Naive thymus-derived CD4-positive, alpha-beta T cell (primary cell): ENCODE measurements around the gene TMEM18. TPM values are rescaled to one million over a fixed set of nuclear protein-coding genes. Genes with fewer than 3 reads are reported as not detected.

Source experiments
- ATAC-seq: fragments of 150-1000 bp; cut with Tn5 transposase; 2 replicates; pipeline ENCODE4 v1.10.0; 2021; ENCODE audit warnings: mild to moderate bottlenecking, moderate library complexity
- CTCF ChIA-PET: fragments of 350-600 bp; sonication (Branson Sonifier 250); formaldehyde crosslinking; loops from one replicate; lab custom pipeline; 2021; ENCODE audit warnings: antibody characterized with exemption; lab: Charles Lee
- POLR2A ChIA-PET: fragments of 350-600 bp; sonication (Branson Sonifier 250); formaldehyde crosslinking; loops from one replicate; lab custom pipeline; 2021; ENCODE audit warnings: antibody characterized with exemption, inconsistent platforms; lab: Charles Lee
- DNase-seq, 9 donors: peaks; one replicate each; pipeline versions ENCODE4 v3.0.0 to v3.0.0-alpha.2; 2020 to 2022; ENCODE audit warnings: mixed read lengths in 1 of 9
- H3K27ac ChIP-seq: one replicate; pipeline ENCODE4 v1.7.0; 2013; ENCODE audit warnings: mild to moderate bottlenecking, low read depth, low read length, moderate library complexity
- H3K27me3 ChIP-seq, 2 donors: one replicate each; pipeline ENCODE4 v1.7.0; 2013; ENCODE audit warnings: low read length in 2 of 2, mild to moderate bottlenecking in 2 of 2, moderate library complexity in 2 of 2; ENCODE audit not compliant: control insufficient read depth in 2 of 2, insufficient read depth in 2 of 2
- H3K36me3 ChIP-seq, 3 experiments: 1 replicate in 2 of 3; 2 replicates in 1 of 3; pipeline ENCODE4 v1.7.0; 2013; ENCODE audit warnings: low read length in 3 of 3, mild to moderate bottlenecking in 3 of 3, moderate library complexity in 1 of 3; ENCODE audit not compliant: insufficient read depth in 3 of 3, control insufficient read depth in 2 of 3
- H3K4me1 ChIP-seq, 2 donors: one replicate each; pipeline ENCODE4 v1.7.0; 2013; ENCODE audit warnings: low read length in 2 of 2, mild to moderate bottlenecking in 2 of 2, moderate library complexity in 1 of 2; ENCODE audit not compliant: control insufficient read depth in 2 of 2, insufficient read depth in 2 of 2
- H3K4me3 ChIP-seq: 2 replicates; pipeline ENCODE4 v1.7.0; 2013; ENCODE audit warnings: mild to moderate bottlenecking, low read length
- H3K9me3 ChIP-seq, 3 experiments: 1 replicate in 2 of 3; 2 replicates in 1 of 3; pipeline ENCODE4 v1.7.0; 2013; ENCODE audit warnings: low read length in 3 of 3; ENCODE audit not compliant: control insufficient read depth in 2 of 3
- H3K27ac Mint-ChIP-seq, 9 donors: one replicate each; pipeline ENCODE4 v1.8.0; 2020 to 2022; ENCODE audit warnings: mixed read lengths in 9 of 9, mild to moderate bottlenecking in 8 of 9, moderate library complexity in 5 of 9, inconsistent platforms in 2 of 9
- H3K27me3 Mint-ChIP-seq, 5 donors: one replicate each; pipeline ENCODE4 v1.8.0; 2021 to 2022; ENCODE audit warnings: mixed read lengths in 5 of 5, mild to moderate bottlenecking in 1 of 5
- H3K36me3 Mint-ChIP-seq, 5 donors: one replicate each; pipeline ENCODE4 v1.8.0; 2020 to 2022; ENCODE audit warnings: mixed read lengths in 5 of 5, mild to moderate bottlenecking in 3 of 5, inconsistent platforms in 1 of 5
- H3K4me1 Mint-ChIP-seq, 7 donors: one replicate each; pipeline ENCODE4 v1.8.0; 2020 to 2022; ENCODE audit warnings: mixed read lengths in 7 of 7, mild to moderate bottlenecking in 3 of 7, inconsistent platforms in 1 of 7
- H3K4me3 Mint-ChIP-seq, 10 donors: one replicate each; pipeline ENCODE4 v1.8.0; 2020 to 2022; ENCODE audit warnings: mild to moderate bottlenecking in 10 of 10, mixed read lengths in 10 of 10, moderate library complexity in 6 of 10, inconsistent platforms in 2 of 10
- H3K9me3 Mint-ChIP-seq, 11 donors: one replicate each; pipeline ENCODE4 v1.8.0; 2020 to 2022; ENCODE audit warnings: mixed read lengths in 11 of 11, mild to moderate bottlenecking in 4 of 11, inconsistent platforms in 1 of 11, moderate library complexity in 1 of 11
- intact Hi-C, 2 donors: fragments of 100-400 bp; cut with micrococcal nuclease; formaldehyde crosslinking; loops; one replicate each; pipeline ENCODE4 v1.15.1; 2023
- polyA plus RNA-seq, 2 donors: library from polyadenylated mRNA; unstranded; fragments of 300-500 nt; fragmentation: Illumina TruSeq; gene quantifications; one replicate each; pipeline ENCODE4 v1.2.3, GENCODE V29; 2021
- total RNA-seq, 6 experiments: library from RNA in 5 of 6; stranded (reverse) in 5 of 6; gene quantifications; 1 replicate in 5 of 6; 2 replicates in 1 of 6; pipeline ENCODE4 v1.2.3 and lab custom pipeline; 2021 to 2026

The TMEM18 gene
- total and polyA plus RNA-seq, 7 experiments from 2014 or later, result 23.3 to 39.8 (median 29.4) TPM

- Histone ChIP-seq H3K36me3 (no peaks in the 10 kb centered on the region), H3K27ac (no peak overlapping the region), H3K4me3 (no peak overlapping the region), H3K4me1 (no peaks in the 10 kb centered on the region), H3K27me3 (no peaks in the 10 kb centered on the region), H3K9me3 (peaks cover 0 to 8% (median 0%) of the 10 kb centered on the region in 3 experiments)
- Mint-ChIP-seq H3K4me3 (no peak overlapping the region), H3K9me3 (peaks cover 0 to 11% (median 2%) of the 10 kb centered on the region in 11 donors), H3K27ac (no peak overlapping the region), H3K27me3 (peaks cover 14 to 32% (median 22%) of the 10 kb centered on the region in 5 donors), H3K4me1 (peaks cover 0 to 3% (median 0%) of the 10 kb centered on the region in 7 donors), H3K36me3 (peaks cover 0 to 5% (median 0%) of the 10 kb centered on the region in 5 donors)
- ChIA-PET POLR2A (no interaction called here), CTCF (no interaction called here)
- intact Hi-C loops, result no loop called here
- DNase-seq (no peak), ATAC-seq (no peak)
Measured at GRCh38 chr2:694906-695510, 17.8 kb upstream of the TMEM18 start.

DNA sequence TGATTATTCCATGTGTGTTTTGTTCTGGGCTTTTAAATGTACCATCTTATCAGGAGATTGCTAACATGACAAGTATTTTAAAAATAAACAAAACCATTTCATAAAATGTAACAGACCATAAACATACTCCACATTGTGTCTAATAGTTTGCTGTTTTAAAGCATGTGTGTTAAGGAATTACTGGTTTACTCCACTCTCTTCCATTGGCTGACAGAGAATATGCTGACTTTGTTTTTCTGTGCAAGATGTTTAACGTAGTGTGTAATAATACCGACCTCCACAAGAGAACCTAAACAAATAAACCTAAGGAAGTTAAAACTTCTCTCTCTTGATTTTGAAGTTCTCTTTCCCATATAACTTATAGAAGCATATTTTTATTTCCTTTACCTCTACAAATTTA, 17.0 kb upstream of the TMEM18 start:
- Histone ChIP-seq H3K9me3 (no peaks in the 10 kb centered on the region), H3K4me3 (no peak overlapping the region), H3K36me3 (no peaks in the 10 kb centered on the region), H3K27me3 (no peaks in the 10 kb centered on the region), H3K4me1 (no peaks in the 10 kb centered on the region), H3K27ac (no peak overlapping the region)
- CTCF ChIA-PET, result no interaction called here
- no peak overlapping the region for H3K27ac Mint-ChIP-seq
- no peak for DNase-seq
- intact Hi-C loops, result no loop called here
- ATAC-seq, result no peak
- POLR2A ChIA-PET, result no interaction called here
- peaks cover 14 to 34% (median 20%) of the 10 kb centered on the region in 5 donors for H3K27me3 Mint-ChIP-seq
- peaks cover 0 to 3% (median 0%) of the 10 kb centered on the region in 7 donors for H3K4me1 Mint-ChIP-seq
- H3K9me3 Mint-ChIP-seq, result peaks cover 0 to 6% (median 2%) of the 10 kb centered on the region in 11 donors
- peaks cover 0 to 5% (median 0%) of the 10 kb centered on the region in 5 donors for H3K36me3 Mint-ChIP-seq
- no peak overlapping the region for H3K4me3 Mint-ChIP-seq

DNA sequence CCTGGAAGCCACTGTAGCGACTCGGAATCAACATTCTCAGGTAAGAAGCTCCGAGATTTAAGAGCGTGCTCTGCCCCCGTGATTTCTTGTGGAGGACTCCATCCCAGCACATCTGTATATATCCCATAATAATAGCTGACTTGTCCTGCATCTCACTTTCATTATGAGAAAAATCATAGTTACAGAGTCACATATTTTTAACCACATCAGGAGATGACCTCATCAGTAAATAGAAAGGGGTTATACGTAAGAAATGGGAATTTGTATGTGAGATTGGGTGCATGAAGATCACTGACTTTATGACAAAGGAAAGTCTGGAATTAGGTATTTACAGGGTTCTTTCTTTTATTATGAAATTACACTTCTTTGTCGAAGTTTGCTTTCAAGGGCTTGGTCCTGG, 16.4 kb upstream of the TMEM18 start:
- no peaks in the 10 kb centered on the region for H3K9me3 ChIP-seq
- H3K4me1 ChIP-seq, result no peaks in the 10 kb centered on the region
- Mint-ChIP-seq H3K27ac (no peak overlapping the region), H3K9me3 (peaks cover 0 to 3% (median 2%) of the 10 kb centered on the region in 11 donors), H3K4me1 (peaks cover 0 to 3% (median 0%) of the 10 kb centered on the region in 7 donors), H3K27me3 (peaks cover 11 to 30% (median 16%) of the 10 kb centered on the region in 5 donors), H3K36me3 (peaks cover 0 to 7% (median 0%) of the 10 kb centered on the region in 5 donors), H3K4me3 (no peak overlapping the region)
- ChIA-PET POLR2A (no interaction called here), CTCF (no interaction called here)
- no peaks in the 10 kb centered on the region for H3K36me3 ChIP-seq
- no peaks in the 10 kb centered on the region for H3K27me3 ChIP-seq
- DNase-seq, result no peak
- H3K4me3 ChIP-seq, result no peak overlapping the region
- ATAC-seq, result no peak
- intact Hi-C loops, result no loop called here
- no peak overlapping the region for H3K27ac ChIP-seq

DNA sequence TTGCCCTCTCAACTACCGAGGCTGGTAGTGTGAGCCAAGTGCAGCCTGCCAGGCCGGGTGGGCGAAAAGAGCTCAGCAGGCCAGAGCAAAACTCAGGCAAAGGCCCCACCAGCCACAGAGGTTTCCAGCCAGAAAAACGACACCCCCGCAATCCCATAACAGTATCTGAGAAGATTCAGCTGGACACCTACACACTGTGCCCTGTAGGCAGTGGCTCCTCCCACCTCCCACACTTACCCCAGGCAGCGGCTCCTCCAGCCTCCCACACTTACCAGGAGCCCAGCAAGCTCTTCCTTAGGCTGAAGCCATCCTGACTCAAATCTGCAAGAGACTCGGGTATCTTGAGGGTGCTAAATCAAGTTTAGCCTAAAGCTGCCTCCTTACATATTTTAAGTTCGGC, 15.6 kb upstream of the TMEM18 start:
- Histone ChIP-seq H3K36me3 (no peaks in the 10 kb centered on the region), H3K9me3 (no peaks in the 10 kb centered on the region), H3K4me3 (no peak overlapping the region), H3K27ac (no peak overlapping the region), H3K4me1 (no peaks in the 10 kb centered on the region), H3K27me3 (no peaks in the 10 kb centered on the region)
- ATAC-seq (no peak), DNase-seq (no peak)
- Mint-ChIP-seq H3K4me3 (no peak overlapping the region), H3K36me3 (peaks cover 0 to 9% (median 0%) of the 10 kb centered on the region in 5 donors), H3K9me3 (no peaks in the 10 kb centered on the region), H3K27ac (no peak overlapping the region), H3K4me1 (peaks cover 0 to 3% (median 0%) of the 10 kb centered on the region in 7 donors), H3K27me3 (peaks cover 11 to 30% (median 17%) of the 10 kb centered on the region in 5 donors)
- intact Hi-C loops, result no loop called here
- POLR2A ChIA-PET, result no interaction called here
- CTCF ChIA-PET, result no interaction called here

DNA sequence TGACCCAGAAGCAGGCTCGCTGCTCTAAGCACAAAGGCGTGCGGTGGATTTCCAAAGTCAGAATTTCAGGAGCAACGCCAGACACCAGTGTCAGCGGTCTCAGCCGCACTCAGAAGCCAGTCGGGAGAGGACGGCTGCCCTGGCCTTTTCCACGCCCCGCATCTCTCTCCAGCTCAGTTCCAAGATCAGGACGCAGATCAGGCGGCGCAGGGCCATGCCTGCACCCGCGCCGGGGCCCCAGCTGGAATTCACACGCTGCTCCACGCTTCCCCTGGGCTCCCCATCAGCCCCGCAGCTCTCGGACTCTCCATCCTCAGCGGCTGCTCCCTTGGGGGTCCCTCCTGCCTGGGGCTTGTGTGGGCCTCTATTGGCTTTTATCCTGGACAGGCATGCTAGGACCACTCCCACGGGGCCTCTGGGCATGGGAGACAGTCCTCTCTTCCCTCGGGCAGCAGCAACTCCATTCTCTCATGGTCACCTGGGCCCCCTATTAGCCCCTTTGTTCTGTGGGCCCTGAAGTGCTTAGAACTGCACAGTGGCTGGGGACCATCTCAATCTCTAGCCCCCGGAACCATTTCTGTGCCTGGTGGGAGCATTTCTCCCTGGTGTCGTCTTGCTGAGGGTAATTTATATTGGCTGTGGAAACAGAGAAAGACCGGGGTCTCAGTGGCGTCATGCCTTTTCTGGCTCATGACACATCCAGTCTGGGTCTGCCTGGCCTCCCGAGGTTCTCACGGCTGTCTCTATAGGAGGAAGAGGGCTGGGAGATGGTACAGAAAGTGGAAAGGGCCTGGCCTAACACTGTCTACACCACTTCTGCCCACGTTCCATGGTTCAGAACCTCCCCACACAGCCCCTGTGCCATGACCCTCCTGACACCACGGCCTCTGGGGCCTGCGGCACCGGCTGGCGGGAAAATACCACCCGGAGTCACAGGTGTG, 14.9 kb upstream of the TMEM18 start:
- Histone ChIP-seq H3K4me1 (no peaks in the 10 kb centered on the region), H3K27me3 (no peaks in the 10 kb centered on the region), H3K9me3 (no peaks in the 10 kb centered on the region), H3K36me3 (no peaks in the 10 kb centered on the region), H3K27ac (no peak overlapping the region), H3K4me3 (no peak overlapping the region)
- Mint-ChIP-seq H3K4me3 (no peak overlapping the region), H3K4me1 (peaks cover 0 to 3% (median 0%) of the 10 kb centered on the region in 7 donors), H3K27me3 (peaks cover 6 to 23% (median 16%) of the 10 kb centered on the region in 5 donors), H3K27ac (no peak overlapping the region), H3K36me3 (peaks cover 0 to 9% (median 0%) of the 10 kb centered on the region in 5 donors), H3K9me3 (peaks cover 0 to under 1% (median 0%) of the 10 kb centered on the region in 11 donors)
- intact Hi-C loops, result no loop called here
- no peak for DNase-seq
- POLR2A ChIA-PET, result no interaction called here
- ATAC-seq, result no peak
- CTCF ChIA-PET, result no interaction called here

GRCh38 chr2:690799-691198, 13.6 kb upstream of the TMEM18 start:
- H3K4me3 Mint-ChIP-seq, result no peak overlapping the region
- no peaks in the 10 kb centered on the region for H3K36me3 ChIP-seq
- CTCF ChIA-PET, result no interaction called here

More at GRCh38 chr2:690799-691198, 13.6 kb upstream of the TMEM18 start:
- H3K9me3 Mint-ChIP-seq, result peaks cover 0 to 10% (median 3%) of the 10 kb centered on the region in 11 donors
- peaks cover 0 to 21% (median 16%) of the 10 kb centered on the region in 5 donors for H3K27me3 Mint-ChIP-seq
- Histone ChIP-seq H3K27ac (no peak overlapping the region), H3K4me3 (no peak overlapping the region), H3K4me1 (no peaks in the 10 kb centered on the region), H3K9me3 (peaks cover 0 to 5% (median 0%) of the 10 kb centered on the region in 3 experiments), H3K27me3 (no peaks in the 10 kb centered on the region)
- H3K27ac Mint-ChIP-seq, result no peak overlapping the region
- ATAC-seq, result no peak
- no peak for DNase-seq
- peaks cover 0 to 15% (median under 1%) of the 10 kb centered on the region in 5 donors for H3K36me3 Mint-ChIP-seq
- H3K4me1 Mint-ChIP-seq, result peaks cover 0 to 3% (median 0%) of the 10 kb centered on the region in 7 donors
- intact Hi-C loops, result no loop called here
- POLR2A ChIA-PET, result no interaction called here
